HG03064 (cell line): Measurements from ENCODE around the gene SLC25A6.
"Not testable (repeated sequence)": the region's sequence is repeated elsewhere in the genome, so short reads cannot be mapped to it uniquely, and the experiment has no call there.

ENCODE experiments used
- ATAC-seq: cut with Tn5 transposase; IDR thresholded peaks from one replicate; pipeline ENCODE4 v1.9.1; 2021; ENCODE audit warnings: low read depth; ENCODE audit not compliant: unreplicated experiment

The SLC25A6 gene

GRCh38 chrX:1390621-1391369 is 1.1 kb downstream of the SLC25A6 start:
- no peak for ATAC-seq

GRCh38 chrX:1389993-1390285 is 2.0 kb downstream of the SLC25A6 start:
- ATAC-seq = no peak

GRCh38 chrX:1389181-1389992 is 2.5 kb downstream of the SLC25A6 start:
- no peak for ATAC-seq

GRCh38 chrX:1388651-1389050 is 3.3 kb downstream of the SLC25A6 start:
- no peak for ATAC-seq

GRCh38 chrX:1387141-1387776 is 4.7 kb downstream of the SLC25A6 start:
- ATAC-seq = no peak

GRCh38 chrX:1386338-1387127 is 5.4 kb downstream of the SLC25A6 start:
- ATAC-seq = no peak

GRCh38 chrX:1385253-1386223 is 6.4 kb downstream of the SLC25A6 start:
- no peak for ATAC-seq

- ATAC-seq = no peak
Observed at GRCh38 chrX:1384658-1385252, 7.2 kb downstream of the SLC25A6 start.

- no peak for ATAC-seq
Observed at GRCh38 chrX:1380672-1381233, 11.2 kb downstream of the SLC25A6 start.

GRCh38 chrX:1378306-1378759 is 13.6 kb downstream of the SLC25A6 start:
- ATAC-seq = no peak

GRCh38 chrX:1368385-1368698 is 23.6 kb downstream of the SLC25A6 start:
- ATAC-seq = no peak

GRCh38 chrX:1366363-1366762 is 25.6 kb downstream of the SLC25A6 start:
- not testable (repeated sequence) for ATAC-seq

- ATAC-seq = no peak
Observed at GRCh38 chrX:1361910-1362309, 30.0 kb downstream of the SLC25A6 start.

GRCh38 chrX:1361275-1361674 is 30.6 kb downstream of the SLC25A6 start:
- no peak for ATAC-seq

- ATAC-seq = no peak
Observed at GRCh38 chrX:1360171-1360570, 31.7 kb downstream of the SLC25A6 start.

GRCh38 chrX:1359477-1359873 is 32.4 kb downstream of the SLC25A6 start:
- no peak for ATAC-seq

GRCh38 chrX:1358793-1359476 is 33.0 kb downstream of the SLC25A6 start:
- no peak for ATAC-seq

- no peak for ATAC-seq
Observed at GRCh38 chrX:1357993-1358392, 33.9 kb downstream of the SLC25A6 start.
